Liver (tissue), 9 donors: ENCODE measurements around the gene SHB. TPM values are rescaled to one million over a fixed set of nuclear protein-coding genes. Genes with fewer than 3 reads are reported as not detected.

ENCODE experiments used
- DNase-seq: peaks from one replicate; pipeline ENCODE4 v3.0.0-alpha.2; 2017; ENCODE audit warnings: low spot score
- H3K27ac ChIP-seq, 2 donors: one replicate each; pipeline ENCODE4 v1.7.0; 2013; ENCODE audit warnings: inconsistent platforms in 2 of 2, low read length in 2 of 2, control low read depth in 1 of 2, low read depth in 1 of 2, mild to moderate bottlenecking in 1 of 2
- H3K27me3 ChIP-seq, 4 donors: one replicate each; pipeline versions ENCODE4 v1.6.1 to v1.7.0; 2013; ENCODE audit warnings: low read length in 3 of 4, inconsistent platforms in 1 of 4, mild to moderate bottlenecking in 1 of 4, moderate library complexity in 1 of 4; ENCODE audit not compliant: control insufficient read depth in 4 of 4, insufficient read depth in 4 of 4
- H3K36me3 ChIP-seq, 4 donors: one replicate each; pipeline versions ENCODE4 v1.6.1 to v1.7.0; 2013; ENCODE audit warnings: low read length in 3 of 4, mild to moderate bottlenecking in 3 of 4, low read depth in 1 of 4, moderate library complexity in 1 of 4; ENCODE audit not compliant: control insufficient read depth in 4 of 4, insufficient read depth in 3 of 4
- H3K4me1 ChIP-seq, 4 donors: one replicate each; pipeline versions ENCODE4 v1.6.1 to v1.7.0; 2013; ENCODE audit warnings: low read length in 3 of 4, mild to moderate bottlenecking in 3 of 4, moderate library complexity in 1 of 4; ENCODE audit not compliant: control insufficient read depth in 4 of 4, insufficient read depth in 4 of 4
- H3K4me3 ChIP-seq, 3 donors: one replicate each; pipeline versions ENCODE4 v1.6.1 to v1.7.0; 2013; ENCODE audit warnings: low read length in 3 of 3, control low read depth in 1 of 3, low read depth in 1 of 3, mild to moderate bottlenecking in 1 of 3
- H3K9ac ChIP-seq, 2 donors: one replicate each; pipeline ENCODE4 v1.7.0; 2013; ENCODE audit warnings: low read length in 2 of 2, mild to moderate bottlenecking in 2 of 2, moderate library complexity in 2 of 2, control low read depth in 1 of 2, low read depth in 1 of 2
- H3K9me3 ChIP-seq, 4 donors: one replicate each; pipeline versions ENCODE4 v1.6.1 to v1.7.0; 2013; ENCODE audit warnings: low read length in 3 of 4; ENCODE audit not compliant: control insufficient read depth in 4 of 4
- EGR1 ChIP-seq, 2 donors: IDR thresholded peaks; 2 replicates each; pipeline ENCODE4 v1.6.1; 2016 to 2018; ENCODE audit warnings: antibody characterized with exemption in 2 of 2, low read depth in 2 of 2
- FOXA1 ChIP-seq: IDR thresholded peaks from 2 replicates; pipeline ENCODE4 v1.6.1; 2016; ENCODE audit warnings: antibody characterized with exemption
- FOXA2 ChIP-seq: IDR thresholded peaks from 2 replicates; pipeline ENCODE4 v1.6.1; 2016; ENCODE audit warnings: antibody characterized with exemption
- GABPA ChIP-seq, 2 donors: IDR thresholded peaks in 1 of 2; conservative IDR thresholded peaks in 1 of 2; 2 replicates each; pipeline ENCODE4 v1.6.1; 2016; ENCODE audit warnings: antibody characterized with exemption in 2 of 2, mild to moderate bottlenecking in 1 of 2, moderate library complexity in 1 of 2
- HNF4A ChIP-seq, 2 donors: conservative IDR thresholded peaks; 2 replicates each; pipeline ENCODE4 v1.6.1; 2016; ENCODE audit warnings: antibody characterized with exemption in 2 of 2, mild to moderate bottlenecking in 2 of 2
- HNF4G ChIP-seq: IDR thresholded peaks from 2 replicates; pipeline ENCODE4 v1.6.1; 2016; ENCODE audit warnings: antibody characterized with exemption
- JUND ChIP-seq, 2 donors: IDR thresholded peaks; 2 replicates each; pipeline ENCODE4 v1.6.1; 2016; ENCODE audit warnings: antibody characterized with exemption in 2 of 2
- NR2F2 ChIP-seq: IDR thresholded peaks from 2 replicates; pipeline ENCODE4 v1.6.1; 2016; ENCODE audit warnings: antibody characterized with exemption
- RAD21 ChIP-seq, 2 donors: IDR thresholded peaks; 2 replicates each; pipeline ENCODE4 v1.6.1; 2016; ENCODE audit warnings: antibody characterized with exemption in 2 of 2, mild to moderate bottlenecking in 2 of 2
- RXRA ChIP-seq, 2 donors: IDR thresholded peaks; 2 replicates each; pipeline ENCODE4 v1.6.1; 2017 to 2018; ENCODE audit warnings: antibody characterized with exemption in 2 of 2, mild to moderate bottlenecking in 1 of 2
- SP1 ChIP-seq: IDR thresholded peaks from 2 replicates; pipeline ENCODE4 v1.6.1; 2018; ENCODE audit warnings: antibody characterized with exemption, mild to moderate bottlenecking
- TAF1 ChIP-seq: conservative IDR thresholded peaks from 2 replicates; pipeline ENCODE4 v1.6.1; 2016; ENCODE audit warnings: antibody characterized with exemption, mild to moderate bottlenecking
- YY1 ChIP-seq: IDR thresholded peaks from 2 replicates; pipeline ENCODE4 v1.6.1; 2016; ENCODE audit warnings: antibody characterized with exemption, mild to moderate bottlenecking
- WGBS: extraction: QIAGEN DNeasy Blood & Tissue Kit; methylation state at CpG from one replicate; pipeline ENCODE4 v1.1.7; 2013; 5-methylcytosine and 5-hydroxymethylcytosine counted together
- polyA plus RNA-seq, 2 donors: library from polyadenylated mRNA; stranded (reverse) in 1 of 2; unstranded in 1 of 2; fragments of 200-250 nt in 1 of 2; fragments of >200 nt in 1 of 2; fragmentation: Nextera tagmentation in 1 of 2; extraction: Ambion mirVana in 1 of 2; gene quantifications; one replicate each; pipeline versions ENCODE4 v1.2.1 to v1.2.3, GENCODE V29; 2013 to 2015
- total RNA-seq, 2 donors: library from RNA; depleted of rRNA; stranded (reverse); fragments of >200 nt; gene quantifications; one replicate each; pipeline ENCODE4 v1.2.3, GENCODE V29; 2014
- TF ChIP-seq, protein P1 (sequence below): IDR thresholded peaks from 2 replicates; pipeline ENCODE4 v1.6.1; 2016; ENCODE audit warnings: antibody characterized with exemption, mild to moderate bottlenecking
- TF ChIP-seq, protein P2 (sequence below): fragments of 150-350 bp; IDR thresholded peaks from 2 replicates; pipeline ENCODE4 v1.5.1; 2017; ENCODE audit warnings: improper control_type of control experiment, low read depth, low read length; ENCODE audit not compliant: missing input control
- TF ChIP-seq, protein P3 (sequence below): IDR thresholded peaks from 2 replicates; pipeline ENCODE4 v1.6.1; 2016; ENCODE audit warnings: antibody characterized with exemption
- TF ChIP-seq, protein P4 (sequence below): IDR thresholded peaks from 2 replicates; pipeline ENCODE4 v1.6.1; 2016; ENCODE audit warnings: antibody characterized with exemption
- donor health status: healthy.
- donor health status: healthy.
- donor health status: healthy.
- donor health status: healthy.
- donor health status: healthy.

SHB gene
- total and polyA plus RNA-seq, 4 donors = 3.4 to 17.3 (median 7.0) TPM

DNA sequence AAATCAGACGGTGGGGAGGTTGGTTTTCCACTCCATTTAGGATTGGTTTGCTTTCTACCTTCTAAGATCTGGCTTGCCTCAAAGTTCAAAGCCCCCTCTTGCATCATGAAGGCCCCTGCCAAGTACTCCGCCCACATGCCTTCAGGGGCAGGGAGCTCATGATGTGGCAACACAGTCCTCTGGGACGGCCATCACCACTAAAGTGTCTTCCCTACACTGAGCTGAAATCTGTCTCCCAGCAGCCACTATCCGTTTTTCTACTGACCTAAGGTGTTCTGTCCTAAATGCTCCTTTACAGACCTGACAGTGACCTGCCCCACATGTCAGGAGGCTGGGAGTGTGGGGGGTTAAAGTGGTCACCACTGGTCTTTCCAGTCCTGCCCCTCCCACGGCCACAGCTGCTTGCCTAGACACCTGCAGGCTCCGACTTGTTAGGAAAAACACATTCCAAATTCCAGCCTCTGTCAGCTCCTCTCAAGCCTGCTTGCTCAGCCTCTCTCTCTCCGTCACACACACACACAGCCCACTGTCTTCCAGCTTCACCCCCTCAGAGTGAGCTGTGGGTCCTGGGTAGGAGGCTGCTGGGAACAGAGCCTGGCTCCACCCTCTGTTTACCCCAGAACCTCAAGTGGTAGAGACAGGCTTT, 44.9 kb downstream of the SHB start (continued):
- TF ChIP-seq, protein P1, sequence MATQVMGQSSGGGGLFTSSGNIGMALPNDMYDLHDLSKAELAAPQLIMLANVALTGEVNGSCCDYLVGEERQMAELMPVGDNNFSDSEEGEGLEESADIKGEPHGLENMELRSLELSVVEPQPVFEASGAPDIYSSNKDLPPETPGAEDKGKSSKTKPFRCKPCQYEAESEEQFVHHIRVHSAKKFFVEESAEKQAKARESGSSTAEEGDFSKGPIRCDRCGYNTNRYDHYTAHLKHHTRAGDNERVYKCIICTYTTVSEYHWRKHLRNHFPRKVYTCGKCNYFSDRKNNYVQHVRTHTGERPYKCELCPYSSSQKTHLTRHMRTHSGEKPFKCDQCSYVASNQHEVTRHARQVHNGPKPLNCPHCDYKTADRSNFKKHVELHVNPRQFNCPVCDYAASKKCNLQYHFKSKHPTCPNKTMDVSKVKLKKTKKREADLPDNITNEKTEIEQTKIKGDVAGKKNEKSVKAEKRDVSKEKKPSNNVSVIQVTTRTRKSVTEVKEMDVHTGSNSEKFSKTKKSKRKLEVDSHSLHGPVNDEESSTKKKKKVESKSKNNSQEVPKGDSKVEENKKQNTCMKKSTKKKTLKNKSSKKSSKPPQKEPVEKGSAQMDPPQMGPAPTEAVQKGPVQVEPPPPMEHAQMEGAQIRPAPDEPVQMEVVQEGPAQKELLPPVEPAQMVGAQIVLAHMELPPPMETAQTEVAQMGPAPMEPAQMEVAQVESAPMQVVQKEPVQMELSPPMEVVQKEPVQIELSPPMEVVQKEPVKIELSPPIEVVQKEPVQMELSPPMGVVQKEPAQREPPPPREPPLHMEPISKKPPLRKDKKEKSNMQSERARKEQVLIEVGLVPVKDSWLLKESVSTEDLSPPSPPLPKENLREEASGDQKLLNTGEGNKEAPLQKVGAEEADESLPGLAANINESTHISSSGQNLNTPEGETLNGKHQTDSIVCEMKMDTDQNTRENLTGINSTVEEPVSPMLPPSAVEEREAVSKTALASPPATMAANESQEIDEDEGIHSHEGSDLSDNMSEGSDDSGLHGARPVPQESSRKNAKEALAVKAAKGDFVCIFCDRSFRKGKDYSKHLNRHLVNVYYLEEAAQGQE = no peak
- no peak for TF ChIP-seq FOXA1

GRCh38 chr9:38023661-38024035, 45.4 kb downstream of the SHB start:
- Histone ChIP-seq H3K9me3 (no peaks in the 10 kb centered on the region), H3K27me3 (no peaks in the 10 kb centered on the region), H3K36me3 (no peaks in the 10 kb centered on the region), H3K4me1 (peaks cover 23 to 90% (median 79%) of the 10 kb centered on the region in 4 donors), H3K27ac (peak overlapping the region; percentile 80 to 82), H3K9ac (no peak overlapping the region), H3K4me3 (peak overlapping the region in 1 of 3 donors; percentile 5)
- TF ChIP-seq EGR1 (IDR thresholded peaks at IDR 0.05; ENCODE audit: low read depth in 2 of 2) = no peak
- TF ChIP-seq, protein P2, sequence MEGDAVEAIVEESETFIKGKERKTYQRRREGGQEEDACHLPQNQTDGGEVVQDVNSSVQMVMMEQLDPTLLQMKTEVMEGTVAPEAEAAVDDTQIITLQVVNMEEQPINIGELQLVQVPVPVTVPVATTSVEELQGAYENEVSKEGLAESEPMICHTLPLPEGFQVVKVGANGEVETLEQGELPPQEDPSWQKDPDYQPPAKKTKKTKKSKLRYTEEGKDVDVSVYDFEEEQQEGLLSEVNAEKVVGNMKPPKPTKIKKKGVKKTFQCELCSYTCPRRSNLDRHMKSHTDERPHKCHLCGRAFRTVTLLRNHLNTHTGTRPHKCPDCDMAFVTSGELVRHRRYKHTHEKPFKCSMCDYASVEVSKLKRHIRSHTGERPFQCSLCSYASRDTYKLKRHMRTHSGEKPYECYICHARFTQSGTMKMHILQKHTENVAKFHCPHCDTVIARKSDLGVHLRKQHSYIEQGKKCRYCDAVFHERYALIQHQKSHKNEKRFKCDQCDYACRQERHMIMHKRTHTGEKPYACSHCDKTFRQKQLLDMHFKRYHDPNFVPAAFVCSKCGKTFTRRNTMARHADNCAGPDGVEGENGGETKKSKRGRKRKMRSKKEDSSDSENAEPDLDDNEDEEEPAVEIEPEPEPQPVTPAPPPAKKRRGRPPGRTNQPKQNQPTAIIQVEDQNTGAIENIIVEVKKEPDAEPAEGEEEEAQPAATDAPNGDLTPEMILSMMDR = no peak
- no peak for TF ChIP-seq YY1
- no peak for TF ChIP-seq NR2F2
- TF ChIP-seq, protein P3, sequence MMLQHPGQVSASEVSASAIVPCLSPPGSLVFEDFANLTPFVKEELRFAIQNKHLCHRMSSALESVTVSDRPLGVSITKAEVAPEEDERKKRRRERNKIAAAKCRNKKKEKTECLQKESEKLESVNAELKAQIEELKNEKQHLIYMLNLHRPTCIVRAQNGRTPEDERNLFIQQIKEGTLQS = no peak
- no peak for TF ChIP-seq SP1
- no peak for TF ChIP-seq TAF1
- TF ChIP-seq GABPA (IDR thresholded peaks at IDR 0.05 in 1 of 2, conservative IDR thresholded peaks at IDR 0.05 in 1 of 2) = no peak
- no peak for TF ChIP-seq FOXA1
- no peak for TF ChIP-seq HNF4G
- TF ChIP-seq RAD21 (IDR thresholded peaks at IDR 0.05) = no peak
- DNase-seq = no peak
- 77% methylated on average over 5 of the region's 5 CpGs for WGBS

DNA sequence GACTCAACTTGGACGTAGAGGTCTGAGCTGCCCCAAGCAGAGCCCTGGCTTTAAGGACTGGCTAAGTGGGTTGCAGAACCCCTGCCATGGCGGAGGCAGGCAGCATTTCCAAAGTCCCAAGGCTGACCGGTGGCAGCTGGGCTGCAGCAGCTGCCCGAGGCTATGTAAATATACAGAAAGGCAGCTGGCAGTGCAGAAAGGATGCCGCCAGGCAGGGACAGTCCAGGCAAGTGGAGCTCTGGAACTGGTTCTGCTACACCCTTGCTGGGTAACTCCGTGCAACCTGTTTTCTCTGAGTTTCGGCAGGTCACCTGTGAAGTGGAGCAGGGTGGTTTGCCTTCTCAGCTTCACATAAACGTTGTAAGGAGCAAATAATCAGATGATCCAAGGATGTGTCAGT, 46.0 kb downstream of the SHB start:
- DNase-seq = no peak
- H3K27me3 ChIP-seq = no peaks in the 10 kb centered on the region
- H3K4me1 ChIP-seq = peaks cover 27 to 90% (median 83%) of the 10 kb centered on the region in 4 donors
- no peak overlapping the region for H3K4me3 ChIP-seq
- H3K9ac ChIP-seq = no peak overlapping the region
- H3K36me3 ChIP-seq = no peaks in the 10 kb centered on the region
- WGBS = 23% methylated on average over 8 of the region's 8 CpGs
- H3K9me3 ChIP-seq = no peaks in the 10 kb centered on the region
- H3K27ac ChIP-seq = peak overlapping the region; percentile 80 to 82
- TF ChIP-seq TAF1 (peak; percentile 72), NR2F2 (no peak), HNF4A (conservative IDR thresholded peaks at IDR 0.05) (peak; percentile 66 to 80), SP1 (peak; percentile 83), FOXA1 (peak; percentile 86), RAD21 (IDR thresholded peaks at IDR 0.05) (peak; percentile 26 to 68), RXRA (IDR thresholded peaks at IDR 0.05) (peak; percentile 79 to 85), FOXA2 (peak; percentile 94), EGR1 (IDR thresholded peaks at IDR 0.05; ENCODE audit: low read depth in 2 of 2) (no peak), JUND (IDR thresholded peaks at IDR 0.05) (peak; percentile 13 to 41), YY1 (peak; percentile 88), GABPA (IDR thresholded peaks at IDR 0.05 in 1 of 2, conservative IDR thresholded peaks at IDR 0.05 in 1 of 2) (no peak)
- TF ChIP-seq, protein P3 = no peak
- TF ChIP-seq, protein P1 = peak; percentile 70
- TF ChIP-seq, protein P4, sequence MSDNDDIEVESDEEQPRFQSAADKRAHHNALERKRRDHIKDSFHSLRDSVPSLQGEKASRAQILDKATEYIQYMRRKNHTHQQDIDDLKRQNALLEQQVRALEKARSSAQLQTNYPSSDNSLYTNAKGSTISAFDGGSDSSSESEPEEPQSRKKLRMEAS = peak; percentile 47
